ENCODE data around the gene NPAS3. TPM values are rescaled to one million over a fixed set of nuclear protein-coding genes. Genes with fewer than 3 reads are reported as not detected.

The NPAS3 gene
- total RNA-seq, 1 experiment from 2014 or later, result 0.36 TPM

GRCh38 chr14:32986791-32987540 lies 48.3 kb downstream of the NPAS3 start:
- H4K20me1 ChIP-seq (ENCODE audit: low read length), result no peaks in the 10 kb centered on the region
- no peak overlapping the region for H2AFZ ChIP-seq (ENCODE audit: low read length)
- TF ChIP-seq CTCF (conservative IDR thresholded peaks at IDR 0.05; ENCODE audit: low read depth, low read length) (no peak), EZH2phosphoT487 (IDR thresholded peaks at IDR 0.05; ENCODE audit: borderline replicate concordance, low read length) (no peak), EZH2 (IDR thresholded peaks at IDR 0.05; ENCODE audit: low read length, unreplicated experiment) (no peak)

GRCh38 chr14:32991691-32992090 lies 53.0 kb downstream of the NPAS3 start:
- POLR2A ChIA-PET (ENCODE audit: unreplicated experiment), result no interaction called here
- no peak overlapping the region for H3K4me2 ChIP-seq (ENCODE audit: low read length)
- 0 out of 2 replicates have a peak, but pooled peaks cover 3% of the 10 kb centered on the region for H3K9me3 ChIP-seq (ENCODE audit: low read length)
- no peaks in the 10 kb centered on the region for H4K20me1 ChIP-seq (ENCODE audit: low read length)
- no peaks in the 10 kb centered on the region for H3F3A ChIP-seq (ENCODE audit: low read length, unreplicated experiment)
- CTCF ChIA-PET, result no interaction called here
- no peaks in the 10 kb centered on the region for H3K36me3 ChIP-seq (ENCODE audit: low read depth, low read length)
- no peak overlapping the region for H3K27ac ChIP-seq (ENCODE audit: low read length)
- no peak overlapping the region for H3K9ac ChIP-seq (ENCODE audit: low read length)
- DNase-seq, result peak; percentile 44
- no peaks in the 10 kb centered on the region for H3K4me1 ChIP-seq (ENCODE audit: insufficient read depth, low read length)
- no peak overlapping the region for H3K4me3 ChIP-seq (ENCODE audit: low read length)
- ATAC-seq, result peak; percentile 37; the same call in 1 of the 2 replicates
- no peaks in the 10 kb centered on the region for H3K79me2 ChIP-seq (ENCODE audit: low read length)
- TF ChIP-seq EZH2phosphoT487 (IDR thresholded peaks at IDR 0.05; ENCODE audit: borderline replicate concordance, low read length), result no peak
- TF ChIP-seq EZH2 (IDR thresholded peaks at IDR 0.05; ENCODE audit: low read length, unreplicated experiment), result no peak
- no peak for TF ChIP-seq CTCF (conservative IDR thresholded peaks at IDR 0.05; ENCODE audit: low read depth, low read length)
- intact Hi-C loops (cut with micrococcal nuclease), result no loop called here
- no TSS peak for BruUV-seq (replicated peaks)
- no peaks in the 10 kb centered on the region for H3K9me2 ChIP-seq (replicated peaks; ENCODE audit: low read length)
- H3K27me3 ChIP-seq (ENCODE audit: low read length), result no peaks in the 10 kb centered on the region
- no peak overlapping the region for H2AFZ ChIP-seq (ENCODE audit: low read length)

More at GRCh38 chr14:32986791-32987540, 48.3 kb downstream of the NPAS3 start:
- DNase-seq, result no peak
- Histone ChIP-seq H3K9me3 (ENCODE audit: low read length) (no peaks in the 10 kb centered on the region), H3K4me2 (ENCODE audit: low read length) (no peak overlapping the region), H3F3A (ENCODE audit: low read length, unreplicated experiment) (no peaks in the 10 kb centered on the region), H3K27ac (ENCODE audit: low read length) (no peak overlapping the region), H3K36me3 (ENCODE audit: low read depth, low read length) (no peaks in the 10 kb centered on the region), H3K9me2 (replicated peaks; ENCODE audit: low read length) (no peaks in the 10 kb centered on the region), H3K27me3 (ENCODE audit: low read length) (no peaks in the 10 kb centered on the region), H3K4me1 (ENCODE audit: insufficient read depth, low read length) (no peaks in the 10 kb centered on the region), H3K79me2 (ENCODE audit: low read length) (no peaks in the 10 kb centered on the region), H3K9ac (ENCODE audit: low read length) (no peak overlapping the region), H3K4me3 (ENCODE audit: low read length) (no peak overlapping the region)
- BruUV-seq (replicated peaks), result no TSS peak
- intact Hi-C loops (cut with micrococcal nuclease), result no loop called here
- POLR2A ChIA-PET (ENCODE audit: unreplicated experiment), result no interaction called here
- no peak for ATAC-seq
- CTCF ChIA-PET, result no interaction called here

- H3F3A ChIP-seq (ENCODE audit: low read length, unreplicated experiment), result no peaks in the 10 kb centered on the region
- no peak overlapping the region for H3K27ac ChIP-seq (ENCODE audit: low read length)
- no TSS peak for BruUV-seq (replicated peaks)
- H3K4me1 ChIP-seq (ENCODE audit: insufficient read depth, low read length), result no peaks in the 10 kb centered on the region
- no peaks in the 10 kb centered on the region for H4K20me1 ChIP-seq (ENCODE audit: low read length)
- H3K9me2 ChIP-seq (replicated peaks; ENCODE audit: low read length), result no peaks in the 10 kb centered on the region
- DNase-seq (no peak), ATAC-seq (no peak)
- no peak overlapping the region for H2AFZ ChIP-seq (ENCODE audit: low read length)
- H3K9me3 ChIP-seq (ENCODE audit: low read length), result 0 out of 2 replicates have a peak, but pooled peaks cover 3% of the 10 kb centered on the region
- H3K4me2 ChIP-seq (ENCODE audit: low read length), result no peak overlapping the region
- H3K9ac ChIP-seq (ENCODE audit: low read length), result no peak overlapping the region
- H3K4me3 ChIP-seq (ENCODE audit: low read length), result no peak overlapping the region
- intact Hi-C loops (cut with micrococcal nuclease), result no loop called here
- ChIA-PET CTCF (no interaction called here), POLR2A (ENCODE audit: unreplicated experiment) (no interaction called here)
- no peaks in the 10 kb centered on the region for H3K36me3 ChIP-seq (ENCODE audit: low read depth, low read length)
- H3K79me2 ChIP-seq (ENCODE audit: low read length), result no peaks in the 10 kb centered on the region
- no peak for TF ChIP-seq CTCF (conservative IDR thresholded peaks at IDR 0.05; ENCODE audit: low read depth, low read length)
- no peak for TF ChIP-seq EZH2phosphoT487 (IDR thresholded peaks at IDR 0.05; ENCODE audit: borderline replicate concordance, low read length)
- no peak for TF ChIP-seq EZH2 (IDR thresholded peaks at IDR 0.05; ENCODE audit: low read length, unreplicated experiment)
- no peaks in the 10 kb centered on the region for H3K27me3 ChIP-seq (ENCODE audit: low read length)
Measured at GRCh38 chr14:32993921-32994320, 55.2 kb downstream of the NPAS3 start.

Measured in PC-3 (cell line).